Astrocyte of the spinal cord (primary cell): ENCODE measurements around the gene B4GALT4.

Experiments
- DNase-seq: peaks from one replicate; pipeline ENCODE4 v3.0.0; 2011; ENCODE audit warnings: low read depth, low spot score
- H3K4me3 ChIP-seq: 2 replicates; pipeline ENCODE4 v1.5.1; 2011; ENCODE audit warnings: low read depth, mild to moderate bottlenecking, low read length, moderate library complexity
- CTCF ChIP-seq: IDR thresholded peaks from 2 replicates; pipeline ENCODE4 v1.5.1; 2012; ENCODE audit warnings: low read depth, mild to moderate bottlenecking, low read length, inconsistent platforms
- in situ Hi-C: cut with HindIII; loops from 2 replicates; pipeline ENCODE4 v1.10.0; 2017; ENCODE audit warnings: low sequenced_read_pairs

Gene B4GALT4

DNA sequence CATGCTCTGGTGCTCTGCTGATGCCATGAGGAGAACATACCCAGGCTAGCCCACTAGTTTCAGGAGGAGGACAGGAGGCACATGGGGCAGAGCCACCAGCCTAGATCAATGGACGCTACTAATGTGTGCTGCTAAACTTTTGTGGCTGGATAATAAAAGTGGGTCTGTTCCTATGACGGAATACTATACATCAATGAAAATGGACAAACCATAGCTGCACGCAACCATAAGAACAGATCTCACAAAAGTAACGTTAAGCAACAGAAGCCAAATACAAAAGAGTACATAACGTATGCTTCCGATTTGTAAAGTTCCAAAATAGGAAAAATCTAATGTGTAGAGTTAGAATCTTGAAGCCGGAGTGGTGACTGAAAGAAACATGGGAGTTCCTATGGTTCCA lies 11.5 kb downstream of the B4GALT4 start:
- in situ Hi-C loops: no loop called here
- no peak for DNase-seq
- no peak overlapping the region for H3K4me3 ChIP-seq
- no peak for TF ChIP-seq CTCF

DNA sequence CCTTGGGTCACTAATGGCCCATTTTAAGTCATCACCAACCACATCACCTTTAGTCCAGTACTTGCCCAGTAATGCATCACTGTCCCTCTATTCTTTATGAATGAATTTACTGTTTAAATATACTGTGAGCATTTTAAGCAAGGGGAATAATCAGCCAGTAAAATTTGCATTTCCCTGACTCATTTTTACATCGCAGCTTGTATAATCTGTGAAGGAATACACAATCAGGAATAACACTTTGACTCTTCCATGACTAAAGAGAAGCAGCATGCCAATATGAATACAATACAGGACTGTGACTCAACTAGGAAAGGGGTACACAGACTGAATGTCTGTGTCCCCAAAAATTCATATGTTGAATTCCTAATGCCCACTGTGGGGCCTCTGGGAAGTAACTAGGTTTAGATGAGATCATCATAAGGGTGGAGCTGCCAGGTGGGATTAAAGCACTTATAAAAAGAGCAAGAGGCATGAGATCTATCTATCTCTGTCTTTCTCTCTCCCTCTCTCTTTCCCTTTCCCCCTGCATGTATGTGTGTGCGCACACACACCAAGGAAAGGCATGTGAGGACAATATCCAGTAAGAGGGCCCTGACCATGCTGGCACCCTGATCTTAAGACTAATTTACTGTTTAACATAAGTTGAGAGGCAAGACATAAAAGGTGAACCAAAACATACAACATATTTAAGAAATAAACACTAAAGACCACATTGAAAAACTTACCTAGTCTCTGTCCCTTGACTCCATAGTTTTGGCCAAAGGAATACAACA lies 12.1 kb downstream of the B4GALT4 start:
- no peak overlapping the region for H3K4me3 ChIP-seq
- TF ChIP-seq CTCF: no peak
- DNase-seq: no peak
- in situ Hi-C loops: no loop called here

DNA sequence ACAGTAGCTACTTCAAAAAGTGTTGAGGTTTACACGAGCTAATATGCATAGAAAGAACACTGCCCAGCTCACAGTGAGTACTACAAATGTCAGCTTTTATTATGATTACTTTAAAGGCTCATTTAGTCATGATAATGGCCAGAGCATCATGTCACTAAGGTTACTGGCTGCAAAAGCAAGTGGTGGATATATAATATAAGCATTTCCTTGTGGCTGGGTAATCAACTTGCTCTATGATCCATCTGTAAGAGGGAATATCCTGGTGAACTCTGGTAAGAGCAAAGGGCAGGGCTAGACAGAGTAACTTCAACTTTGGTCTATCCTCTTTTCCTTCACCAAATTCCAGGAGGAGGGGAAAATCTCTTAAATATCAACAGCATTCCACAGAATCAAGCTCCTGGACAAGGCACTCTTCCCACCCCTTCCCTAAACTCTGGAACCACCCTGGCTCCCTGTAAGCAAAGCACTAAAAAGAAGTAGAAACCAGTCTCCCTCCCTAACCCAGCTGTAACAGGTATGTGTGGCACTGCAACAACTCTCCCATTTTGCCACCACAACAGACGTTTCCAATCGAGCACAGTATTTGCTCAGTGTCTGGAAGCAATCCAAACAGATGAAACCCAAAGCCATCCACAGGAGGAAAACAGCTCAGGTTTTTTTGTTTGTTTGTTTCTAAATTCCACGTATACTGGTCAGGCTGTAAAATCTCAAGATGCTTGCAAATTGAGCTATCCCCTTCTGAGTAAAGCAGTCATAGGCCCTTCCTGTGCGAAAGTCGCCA lies 13.4 kb downstream of the B4GALT4 start:
- TF ChIP-seq CTCF: no peak
- in situ Hi-C loops: no loop called here
- DNase-seq: no peak
- no peak overlapping the region for H3K4me3 ChIP-seq

GRCh38 chr3:119225121-119225520 lies 15.6 kb downstream of the B4GALT4 start:
- TF ChIP-seq CTCF: no peak
- in situ Hi-C loops: no loop called here
- H3K4me3 ChIP-seq: no peak overlapping the region
- no peak for DNase-seq

DNA sequence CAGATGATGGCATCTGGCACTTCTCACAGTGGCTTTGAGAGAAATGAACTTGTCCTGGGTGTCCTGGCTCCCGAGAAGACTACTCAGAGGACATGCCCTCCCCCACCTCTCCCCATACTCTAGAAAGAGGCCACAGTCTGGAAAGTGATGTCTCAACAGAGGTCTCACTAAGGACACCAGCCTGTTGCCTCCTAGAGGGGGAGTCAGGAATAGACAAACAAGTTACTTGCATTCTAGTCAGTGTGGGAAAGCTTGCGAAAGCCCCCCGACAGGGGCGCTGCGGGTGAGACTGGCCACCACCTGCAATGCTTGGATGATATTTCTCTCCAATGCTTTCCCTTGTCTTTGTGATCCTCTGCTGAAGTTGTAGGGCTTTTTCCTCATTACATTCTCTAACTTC lies 17.2 kb downstream of the B4GALT4 start:
- in situ Hi-C loops: no loop called here
- no peak for TF ChIP-seq CTCF
- no peak overlapping the region for H3K4me3 ChIP-seq
- no peak for DNase-seq

GRCh38 chr3:119222391-119222790 lies 18.3 kb downstream of the B4GALT4 start:
- in situ Hi-C loops: no loop called here
- no peak for TF ChIP-seq CTCF
- DNase-seq: no peak
- no peak overlapping the region for H3K4me3 ChIP-seq
